HepG2 (cell line): ENCODE results near the gene ANP32A. TPM values are rescaled to one million over a fixed set of nuclear protein-coding genes. Genes with fewer than 3 reads are reported as not detected.

Experiments used
- ARID2 ChIP-seq: sonication (generic); formaldehyde crosslinking; IDR thresholded peaks from 2 replicates; pipeline ENCODE4 v1.8.1; 2022; ENCODE audit warnings: mild to moderate bottlenecking, missing genetic modification reagents, borderline replicate concordance
- CHD2 ChIP-seq: IDR thresholded peaks from 2 replicates; pipeline ENCODE4 v1.6.1; 2011; ENCODE audit warnings: low read depth, low read length, improper control_type of control experiment
- CHD4 ChIP-seq: fragments of 200-600 bp; sonication (generic); IDR thresholded peaks from 2 replicates; pipeline ENCODE4 v1.7.0; 2017; ENCODE audit warnings: mild to moderate bottlenecking, low read length, borderline replicate concordance
- GATAD1 ChIP-seq: IDR thresholded peaks from 2 replicates; pipeline ENCODE4 v1.6.1; 2016; ENCODE audit warnings: missing genetic modification reagents, missing compliant biosample characterization
- KAT8 ChIP-seq: IDR thresholded peaks from 2 replicates; pipeline ENCODE4 v1.6.1; 2016; ENCODE audit warnings: missing genetic modification reagents, missing compliant biosample characterization
- KDM5B ChIP-seq: sonication (generic); formaldehyde crosslinking; IDR thresholded peaks from 2 replicates; pipeline ENCODE4 v1.4.0; 2020; ENCODE audit warnings: missing genetic modification reagents, mild to moderate bottlenecking, borderline replicate concordance
- KMT2B ChIP-seq: IDR thresholded peaks from 2 replicates; pipeline ENCODE4 v1.6.1; 2016; ENCODE audit warnings: missing genetic modification reagents, missing compliant biosample characterization
- MXI1 ChIP-seq: IDR thresholded peaks from 3 replicates; pipeline ENCODE4 v1.6.1; 2012; ENCODE audit warnings: low read depth, low read length, inconsistent platforms, borderline replicate concordance
- POLR2AphosphoS2 ChIP-seq: IDR thresholded peaks from 2 replicates; pipeline ENCODE4 v1.6.1; 2011; ENCODE audit warnings: low read depth, low read length, improper control_type of control experiment
- RXRA ChIP-seq: sonication (generic); formaldehyde crosslinking; IDR thresholded peaks from 2 replicates; pipeline ENCODE4 v1.5.1; 2020; ENCODE audit warnings: missing genetic modification reagents
- SAP130 ChIP-seq: IDR thresholded peaks from 2 replicates; pipeline ENCODE4 v1.6.1; 2016; ENCODE audit warnings: low read depth
- SMARCC2 ChIP-seq: fragments of 450-650 bp; IDR thresholded peaks from 2 replicates; pipeline ENCODE4 v1.6.1; 2017; ENCODE audit warnings: antibody characterized with exemption, mild to moderate bottlenecking
- SP2 ChIP-seq: sonication (generic); formaldehyde crosslinking; IDR thresholded peaks from 2 replicates; pipeline ENCODE4 v1.5.1; 2020; ENCODE audit warnings: mild to moderate bottlenecking, missing genetic modification reagents
- THAP11 ChIP-seq: IDR thresholded peaks from 2 replicates; pipeline ENCODE4 v1.6.1; 2016; ENCODE audit warnings: missing biosample characterization, missing genetic modification reagents
- THRA ChIP-seq: sonication (generic); formaldehyde crosslinking; IDR thresholded peaks from 2 replicates; pipeline ENCODE4 v1.4.0; 2020; ENCODE audit warnings: missing genetic modification reagents, borderline replicate concordance
- ZBTB4 ChIP-seq: sonication (generic); formaldehyde crosslinking; IDR thresholded peaks from 2 replicates; pipeline ENCODE4 v1.4.0; 2020; ENCODE audit warnings: missing genetic modification reagents, mild to moderate bottlenecking, borderline replicate concordance
- ZKSCAN8 ChIP-seq: IDR thresholded peaks from 2 replicates; pipeline ENCODE4 v1.6.1; 2016; ENCODE audit warnings: borderline replicate concordance, missing genetic modification reagents, missing compliant biosample characterization
- ZNF160 ChIP-seq: sonication (generic); formaldehyde crosslinking; IDR thresholded peaks from 2 replicates; pipeline ENCODE4 v1.8.0; 2022; ENCODE audit warnings: mild to moderate bottlenecking, inconsistent platforms, missing genetic modification reagents
- ZNF33B ChIP-seq: sonication (generic); formaldehyde crosslinking; IDR thresholded peaks from 2 replicates; pipeline ENCODE4 v1.5.1; 2020; ENCODE audit warnings: mild to moderate bottlenecking, missing genetic modification reagents
- ZNF430 ChIP-seq: sonication (generic); formaldehyde crosslinking; IDR thresholded peaks from 2 replicates; pipeline ENCODE4 v1.9.0; 2021; ENCODE audit warnings: mild to moderate bottlenecking, missing genetic modification reagents
- ZNF432 ChIP-seq: sonication (generic); formaldehyde crosslinking; IDR thresholded peaks from 2 replicates; pipeline ENCODE4 v1.5.0; 2020; ENCODE audit warnings: missing genetic modification reagents, mild to moderate bottlenecking, borderline replicate concordance
- ZNF451 ChIP-seq: sonication (generic); formaldehyde crosslinking; IDR thresholded peaks from 2 replicates; pipeline ENCODE4 v1.5.0; 2020; ENCODE audit warnings: mild to moderate bottlenecking, missing genetic modification reagents
- ZNF460 ChIP-seq: sonication (generic); formaldehyde crosslinking; IDR thresholded peaks from 2 replicates; pipeline ENCODE4 v1.5.1; 2020; ENCODE audit warnings: missing genetic modification reagents, mild to moderate bottlenecking, borderline replicate concordance
- ZNF570 ChIP-seq: sonication (generic); formaldehyde crosslinking; IDR thresholded peaks from 2 replicates; pipeline ENCODE4 v1.4.0; 2020; ENCODE audit warnings: mild to moderate bottlenecking, missing genetic modification reagents, borderline replicate concordance
- ZNF572 ChIP-seq: sonication (generic); formaldehyde crosslinking; IDR thresholded peaks from 2 replicates; pipeline ENCODE4 v1.5.1; 2020; ENCODE audit warnings: mild to moderate bottlenecking, missing genetic modification reagents
- ZNF615 ChIP-seq: sonication (generic); formaldehyde crosslinking; IDR thresholded peaks from 2 replicates; pipeline ENCODE4 v1.5.0; 2020; ENCODE audit warnings: mild to moderate bottlenecking, missing genetic modification reagents, borderline replicate concordance
- ZNF792 ChIP-seq: IDR thresholded peaks from 2 replicates; pipeline ENCODE4 v1.6.1; 2016
- ZSCAN21 ChIP-seq: sonication (generic); formaldehyde crosslinking; IDR thresholded peaks from 2 replicates; pipeline ENCODE4 v1.8.0; 2022; ENCODE audit warnings: mild to moderate bottlenecking, missing genetic modification reagents, moderate library complexity, borderline replicate concordance
- ZSCAN9 ChIP-seq: IDR thresholded peaks from 2 replicates; pipeline ENCODE4 v1.6.1; 2016; ENCODE audit warnings: borderline replicate concordance
- polyA plus RNA-seq, 8 experiments: library from polyadenylated mRNA; depleted of rRNA in 3 of 8; stranded (reverse) in 7 of 8; unstranded in 1 of 8; fragments of >200 nt; fragmentation: Illumina TruSeq in 4 of 8; extraction: Trizol in 4 of 8; gene quantifications; 2 replicates each; pipeline versions ENCODE4 v1.2.1 to v1.2.3, GENCODE V29; 2011 to 2016; ENCODE audit warnings: low read depth in 4 of 8, missing spikeins in 1 of 8, mixed read lengths in 1 of 8; ENCODE audit not compliant: insufficient read depth in 1 of 8
- total RNA-seq, 5 experiments: library from RNA; depleted of rRNA; stranded (reverse); fragments of >200 nt; fragmentation: Illumina TruSeq; extraction: Trizol; gene quantifications; 2 replicates each; pipeline ENCODE4 v1.2.3, GENCODE V29; 2016; ENCODE audit warnings: low read depth in 1 of 5

The ANP32A gene
- total and polyA plus RNA-seq, 2 of the 13 experiments (the other 11 are each of a cell fraction or from before 2014, with no cell fraction given), result 60.6 to 206 TPM

- no peak for TF ChIP-seq ZSCAN21 (CRISPR knock-in tag)
- no peak for TF ChIP-seq GATAD1
- no peak for TF ChIP-seq ZNF615 (CRISPR knock-in tag)
- no peak for TF ChIP-seq CHD2
- no peak for TF ChIP-seq ZBTB4 (CRISPR knock-in tag)
- TF ChIP-seq ZNF430 (CRISPR knock-in tag), result peak; percentile 57
- TF ChIP-seq CHD4, result no peak
- no peak for TF ChIP-seq KAT8
- TF ChIP-seq SMARCC2, result no peak
- no peak for TF ChIP-seq ZNF572
- TF ChIP-seq RXRA, result no peak
- TF ChIP-seq ZNF160 (CRISPR knock-in tag), result no peak
- TF ChIP-seq ZNF451 (CRISPR knock-in tag), result no peak
- no peak for TF ChIP-seq ZSCAN9 (CRISPR knock-in tag)
- TF ChIP-seq ZNF33B, result no peak
- TF ChIP-seq KDM5B, result peak; percentile 63; the same call in 1 of the 2 replicates
- TF ChIP-seq ARID2 (CRISPR knock-in tag), result peak; percentile 52; the same call in 1 of the 2 replicates
- TF ChIP-seq THRA (CRISPR knock-in tag), result no peak
- no peak for TF ChIP-seq MXI1
- TF ChIP-seq ZNF570 (CRISPR knock-in tag), result no peak
- no peak for TF ChIP-seq POLR2AphosphoS2
- TF ChIP-seq SP2 (CRISPR knock-in tag), result no peak
- no peak; the same call in 1 of the 2 replicates for TF ChIP-seq SAP130
- TF ChIP-seq THAP11 (CRISPR knock-in tag), result no peak; the same call in 1 of the 2 replicates
- TF ChIP-seq ZNF432, result no peak
- no peak for TF ChIP-seq ZNF460 (CRISPR knock-in tag)
- no peak for TF ChIP-seq KMT2B (CRISPR knock-in tag)
- no peak for TF ChIP-seq ZKSCAN8 (CRISPR knock-in tag)
- no peak for TF ChIP-seq ZNF792 (CRISPR knock-in tag)
These were observed 3.2 kb downstream of the ANP32A start (continued) for GRCh38 chr15:68817304-68818065.
